Hepatocyte (in vitro differentiated cells): ENCODE results near the gene PIK3C2G.

Source experiments
- CTCF ChIP-seq: fragments of 200-600 bp; sonication (generic); IDR thresholded peaks from 2 replicates; pipeline ENCODE4 v1.5.1; 2016; ENCODE audit warnings: antibody characterized with exemption, mild to moderate bottlenecking; ENCODE audit not compliant: poor library complexity
- EZH2 ChIP-seq: fragments of 200-600 bp; sonication (generic); IDR thresholded peaks from 2 replicates; pipeline ENCODE4 v1.6.1; 2016; ENCODE audit warnings: antibody characterized with exemption, mild to moderate bottlenecking, borderline replicate concordance

GRCh38 chr12:18583655-18584054 is 322.3 kb downstream of the PIK3C2G start:
- TF ChIP-seq CTCF (no peak), EZH2 (no peak)
